Caco-2 (cell line): ENCODE data around the gene DNAAF8. TPM values are rescaled to one million over a fixed set of nuclear protein-coding genes. Genes with fewer than 3 reads are reported as not detected.

Experiments
- BruUV-seq: library from RNA; stranded (reverse); fragments of 400-500 nt; replicated peaks from 2 replicates; lab custom pipeline; 2021; lab: Mats Ljungman, UMichigan
- CTCF ChIA-PET: fragments of 300-600 bp; sonication (Branson Sonifier 250); formaldehyde crosslinking; loops from one replicate; lab custom pipeline; 2022; ENCODE audit warnings: antibody characterized with exemption; lab: Charles Lee
- POLR2A ChIA-PET: fragments of 300-600 bp; sonication (Branson Sonifier 250); formaldehyde crosslinking; loops from one replicate; lab custom pipeline; 2022; ENCODE audit warnings: antibody characterized with exemption; lab: Charles Lee
- DNase-seq, 2 experiments: peaks; one replicate each; pipeline versions ENCODE4 v3.0.0 to v3.0.0-alpha.2; 2020 to 2022
- H3K27me3 ChIP-seq: replicated peaks from 2 replicates; pipeline ENCODE4 v1.6.0; 2011; ENCODE audit warnings: low read length; ENCODE audit not compliant: control insufficient read depth, insufficient read depth
- H3K36me3 ChIP-seq: 2 replicates; pipeline ENCODE4 v1.5.1; 2011; ENCODE audit warnings: low read length; ENCODE audit not compliant: control insufficient read depth, insufficient read depth
- H3K4me1 ChIP-seq: fragments of 250-450 bp; sonication (Bioruptor Pico); 2 replicates; pipeline ENCODE4 v1.5.1; 2020; ENCODE audit warnings: mild to moderate bottlenecking
- H3K4me3 ChIP-seq: 2 replicates; pipeline ENCODE4 v1.5.1; 2011; ENCODE audit warnings: low read depth, mild to moderate bottlenecking, control low read depth, low read length
- H3K9me3 ChIP-seq: fragments of 250-450 bp; sonication (Bioruptor Pico); 2 replicates; pipeline ENCODE4 v1.5.1; 2020; ENCODE audit warnings: mild to moderate bottlenecking, moderate library complexity
- H3K27ac Mint-ChIP-seq: one replicate; pipeline ENCODE4 v1.8.0; 2022; ENCODE audit warnings: mixed read lengths; ENCODE audit not compliant: unreplicated experiment
- H3K27me3 Mint-ChIP-seq: one replicate; pipeline ENCODE4 v1.8.0; 2022; ENCODE audit warnings: mixed read lengths; ENCODE audit not compliant: insufficient read depth, unreplicated experiment
- H3K36me3 Mint-ChIP-seq: one replicate; pipeline ENCODE4 v1.8.0; 2022; ENCODE audit warnings: mild to moderate bottlenecking, mixed read lengths; ENCODE audit not compliant: insufficient read depth, unreplicated experiment
- H3K4me1 Mint-ChIP-seq: one replicate; pipeline ENCODE4 v1.8.0; 2022; ENCODE audit warnings: low read depth, mixed read lengths; ENCODE audit not compliant: unreplicated experiment
- H3K4me3 Mint-ChIP-seq: one replicate; pipeline ENCODE4 v1.8.0; 2022; ENCODE audit warnings: mild to moderate bottlenecking, moderate library complexity, mixed read lengths; ENCODE audit not compliant: unreplicated experiment
- H3K9me3 Mint-ChIP-seq: one replicate; pipeline ENCODE4 v1.8.0; 2022; ENCODE audit warnings: mixed read lengths; ENCODE audit not compliant: unreplicated experiment
- CTCF ChIP-seq, 2 experiments: fragments of 200-600 bp in 1 of 2; IDR thresholded peaks; 1 replicate in 1 of 2; 2 replicates in 1 of 2; pipeline versions ENCODE4 v1.5.1 to v1.8.0; 2011 to 2022; ENCODE audit warnings: antibody characterized with exemption in 1 of 2, control low read depth in 1 of 2, inconsistent platforms in 1 of 2, low read depth in 1 of 2, low read length in 1 of 2, mild to moderate bottlenecking in 1 of 2, moderate library complexity in 1 of 2; ENCODE audit not compliant: insufficient read depth in 1 of 2, severe bottlenecking in 1 of 2, unreplicated experiment in 1 of 2
- intact Hi-C: fragments of 100-400 bp; cut with micrococcal nuclease; formaldehyde crosslinking; loops from one replicate; pipeline ENCODE4 v1.10.0; 2022; ENCODE audit not compliant: unreplicated experiment
- total RNA-seq: library from RNA; stranded (reverse); gene quantifications from 2 replicates; pipeline ENCODE4 v1.2.3, GENCODE V29; 2022

The DNAAF8 gene
- total RNA-seq, 1 experiment from 2014 or later: 0.54 TPM

- H3K27me3 Mint-ChIP-seq: no peaks in the 10 kb centered on the region
- Histone ChIP-seq H3K36me3 (no peaks in the 10 kb centered on the region), H3K4me1 (peaks cover 10% of the 10 kb centered on the region; the same call in 1 of the 2 replicates), H3K27me3 (no peaks in the 10 kb centered on the region), H3K9me3 (no peaks in the 10 kb centered on the region), H3K4me3 (no peak overlapping the region)
- BruUV-seq: no TSS peak
- peaks cover 17% of the 10 kb centered on the region for H3K4me1 Mint-ChIP-seq
- no peaks in the 10 kb centered on the region for H3K9me3 Mint-ChIP-seq
- peaks cover 9% of the 10 kb centered on the region for H3K36me3 Mint-ChIP-seq
- no peak overlapping the region for H3K27ac Mint-ChIP-seq
- no peak for DNase-seq
- POLR2A ChIA-PET: no interaction called here
- no peak for TF ChIP-seq CTCF (IDR thresholded peaks at IDR 0.05; ENCODE audit: insufficient read depth in 1 of 2, low read depth in 1 of 2, low read length in 1 of 2, severe bottlenecking in 1 of 2, unreplicated experiment in 1 of 2)
- H3K4me3 Mint-ChIP-seq: no peak overlapping the region
- CTCF ChIA-PET: no interaction called here
- intact Hi-C loops: no loop called here
Measured at GRCh38 chr16:4771646-4772045, 37.3 kb downstream of the DNAAF8 start.

- Mint-ChIP-seq H3K4me3 (no peak overlapping the region), H3K4me1 (peaks cover 17% of the 10 kb centered on the region), H3K27me3 (no peaks in the 10 kb centered on the region), H3K9me3 (no peaks in the 10 kb centered on the region), H3K27ac (no peak overlapping the region), H3K36me3 (peaks cover 9% of the 10 kb centered on the region)
- Histone ChIP-seq H3K4me1 (peaks cover 10% of the 10 kb centered on the region; the same call in 1 of the 2 replicates), H3K4me3 (no peak overlapping the region), H3K9me3 (no peaks in the 10 kb centered on the region), H3K36me3 (no peaks in the 10 kb centered on the region), H3K27me3 (no peaks in the 10 kb centered on the region)
- BruUV-seq: no TSS peak
- ChIA-PET CTCF (no interaction called here), POLR2A (no interaction called here)
- intact Hi-C loops: no loop called here
- DNase-seq: no peak
- TF ChIP-seq CTCF (IDR thresholded peaks at IDR 0.05; ENCODE audit: insufficient read depth in 1 of 2, low read depth in 1 of 2, low read length in 1 of 2, severe bottlenecking in 1 of 2, unreplicated experiment in 1 of 2): no peak
Measured at GRCh38 chr16:4772351-4772750, 38.0 kb downstream of the DNAAF8 start.

- no peak overlapping the region for H3K4me3 Mint-ChIP-seq
- H3K27ac Mint-ChIP-seq: no peak overlapping the region
- H3K36me3 Mint-ChIP-seq: no peaks in the 10 kb centered on the region
- intact Hi-C loops: no loop called here
- no peak for TF ChIP-seq CTCF (IDR thresholded peaks at IDR 0.05; ENCODE audit: insufficient read depth in 1 of 2, low read depth in 1 of 2, low read length in 1 of 2, severe bottlenecking in 1 of 2, unreplicated experiment in 1 of 2)
- DNase-seq: no peak
- H3K36me3 ChIP-seq: no peaks in the 10 kb centered on the region
- peaks cover 7% of the 10 kb centered on the region for H3K4me1 Mint-ChIP-seq
- H3K27me3 ChIP-seq: no peaks in the 10 kb centered on the region
- no peaks in the 10 kb centered on the region for H3K27me3 Mint-ChIP-seq
- H3K9me3 Mint-ChIP-seq: no peaks in the 10 kb centered on the region
- no TSS peak for BruUV-seq
- ChIA-PET POLR2A (no interaction called here), CTCF (no interaction called here)
- no peaks in the 10 kb centered on the region for H3K9me3 ChIP-seq
- H3K4me3 ChIP-seq: no peak overlapping the region
- no peaks in the 10 kb centered on the region for H3K4me1 ChIP-seq
Measured at GRCh38 chr16:4775005-4775404, 40.7 kb downstream of the DNAAF8 start.
